Uterus (tissue), 4 donors: ENCODE measurements around the gene HS6ST1. TPM values are rescaled to one million over a fixed set of nuclear protein-coding genes. Genes with fewer than 3 reads are reported as not detected.

ENCODE experiments used
- DNase-seq, 2 donors: peaks; one replicate each; pipeline ENCODE4 v3.0.0-alpha.2; 2019 to 2020
- H3K27ac ChIP-seq, 2 donors: fragments of 200-600 bp; sonication (generic); 1 replicate in 1 of 2; 2 replicates in 1 of 2; pipeline ENCODE4 v1.5.1; 2016 to 2018
- H3K27me3 ChIP-seq, 2 donors: fragments of 200-600 bp; sonication (generic); one replicate each; pipeline ENCODE4 v1.5.1; 2018 to 2019; ENCODE audit warnings: control low read depth in 1 of 2
- H3K36me3 ChIP-seq, 2 donors: fragments of 200-600 bp; sonication (generic); one replicate each; pipeline ENCODE4 v1.5.1; 2019; ENCODE audit warnings: control low read depth in 1 of 2
- H3K4me1 ChIP-seq, 2 donors: fragments of 200-600 bp; sonication (generic); one replicate each; pipeline ENCODE4 v1.5.1; 2018 to 2019; ENCODE audit warnings: control low read depth in 1 of 2
- H3K4me3 ChIP-seq, 2 donors: fragments of 200-600 bp; sonication (generic); 1 replicate in 1 of 2; 2 replicates in 1 of 2; pipeline ENCODE4 v1.5.1; 2018 to 2019; ENCODE audit warnings: mild to moderate bottlenecking in 1 of 2
- H3K9me3 ChIP-seq, 2 donors: fragments of 200-600 bp; sonication (generic); one replicate each; pipeline ENCODE4 v1.5.1; 2019; ENCODE audit warnings: control low read depth in 1 of 2
- POLR2A ChIP-seq, 2 donors: fragments of 450-650 bp; IDR thresholded peaks; one replicate each; pipeline ENCODE4 v1.6.1; 2016; ENCODE audit warnings: antibody characterized with exemption in 2 of 2, mild to moderate bottlenecking in 1 of 2, moderate library complexity in 1 of 2
- intact Hi-C: fragments of 100-400 bp; cut with DNase I; formaldehyde crosslinking; loops from one replicate; pipeline ENCODE4 v1.15.1; 2023; ENCODE audit warnings: low total_unique reads
- total RNA-seq, 4 donors: library from RNA; depleted of rRNA in 3 of 4; stranded (reverse); fragments of >200 nt in 3 of 4; gene quantifications; one replicate each; pipeline versions ENCODE4 v1.1.0 to v1.2.4, GENCODE V29; 2014 to 2023
- TF ChIP-seq, protein P1 (sequence below), 4 experiments: fragments of 200-600 bp in 2 of 4; fragments of 450-650 bp in 2 of 4; sonication (generic) in 2 of 4; IDR thresholded peaks; one replicate each; pipeline ENCODE4 v1.5.1; 2016 to 2019; ENCODE audit warnings: antibody characterized with exemption in 4 of 4, mild to moderate bottlenecking in 2 of 4, moderate library complexity in 1 of 4
- donor health status: DM: yes; HTN: yes; CAD: no.

The HS6ST1 gene
- total RNA-seq, 4 donors from 2014 or later, result 22.7 to 198 (median 37.4) TPM

DNA sequence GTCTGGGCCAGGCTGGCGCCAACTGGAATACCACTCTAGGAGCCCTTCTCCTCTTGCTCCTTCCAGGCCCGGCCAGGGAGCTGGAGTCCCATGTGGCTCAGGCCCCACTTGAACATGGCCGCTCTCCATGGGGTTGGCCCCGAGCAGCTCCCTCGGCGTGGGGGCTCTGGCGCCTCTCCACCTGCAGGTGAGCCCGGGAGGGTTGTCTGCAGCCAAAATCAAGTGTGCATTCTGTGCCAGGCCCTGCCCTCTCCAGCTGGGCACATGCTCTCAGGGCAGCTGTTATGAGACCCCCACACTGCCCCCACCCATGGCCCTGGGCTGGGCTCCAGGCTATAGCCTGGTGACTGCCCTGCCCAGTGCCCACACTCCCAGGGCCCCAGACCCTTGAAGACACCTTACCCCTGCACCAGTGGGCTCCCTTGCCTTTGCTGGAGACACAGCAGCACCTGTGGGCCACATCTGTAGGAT is 45.8 kb upstream of the HS6ST1 start:
- intact Hi-C loops, result no loop called here
- Histone ChIP-seq H3K27ac (no peak overlapping the region), H3K27me3 (no peaks in the 10 kb centered on the region), H3K4me3 (no peak overlapping the region), H3K36me3 (no peaks in the 10 kb centered on the region), H3K9me3 (no peaks in the 10 kb centered on the region), H3K4me1 (no peaks in the 10 kb centered on the region)
- TF ChIP-seq POLR2A (IDR thresholded peaks at IDR 0.05), result no peak
- TF ChIP-seq, protein P1, sequence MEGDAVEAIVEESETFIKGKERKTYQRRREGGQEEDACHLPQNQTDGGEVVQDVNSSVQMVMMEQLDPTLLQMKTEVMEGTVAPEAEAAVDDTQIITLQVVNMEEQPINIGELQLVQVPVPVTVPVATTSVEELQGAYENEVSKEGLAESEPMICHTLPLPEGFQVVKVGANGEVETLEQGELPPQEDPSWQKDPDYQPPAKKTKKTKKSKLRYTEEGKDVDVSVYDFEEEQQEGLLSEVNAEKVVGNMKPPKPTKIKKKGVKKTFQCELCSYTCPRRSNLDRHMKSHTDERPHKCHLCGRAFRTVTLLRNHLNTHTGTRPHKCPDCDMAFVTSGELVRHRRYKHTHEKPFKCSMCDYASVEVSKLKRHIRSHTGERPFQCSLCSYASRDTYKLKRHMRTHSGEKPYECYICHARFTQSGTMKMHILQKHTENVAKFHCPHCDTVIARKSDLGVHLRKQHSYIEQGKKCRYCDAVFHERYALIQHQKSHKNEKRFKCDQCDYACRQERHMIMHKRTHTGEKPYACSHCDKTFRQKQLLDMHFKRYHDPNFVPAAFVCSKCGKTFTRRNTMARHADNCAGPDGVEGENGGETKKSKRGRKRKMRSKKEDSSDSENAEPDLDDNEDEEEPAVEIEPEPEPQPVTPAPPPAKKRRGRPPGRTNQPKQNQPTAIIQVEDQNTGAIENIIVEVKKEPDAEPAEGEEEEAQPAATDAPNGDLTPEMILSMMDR (IDR thresholded peaks at IDR 0.05), result no peak
- no peak for DNase-seq

DNA sequence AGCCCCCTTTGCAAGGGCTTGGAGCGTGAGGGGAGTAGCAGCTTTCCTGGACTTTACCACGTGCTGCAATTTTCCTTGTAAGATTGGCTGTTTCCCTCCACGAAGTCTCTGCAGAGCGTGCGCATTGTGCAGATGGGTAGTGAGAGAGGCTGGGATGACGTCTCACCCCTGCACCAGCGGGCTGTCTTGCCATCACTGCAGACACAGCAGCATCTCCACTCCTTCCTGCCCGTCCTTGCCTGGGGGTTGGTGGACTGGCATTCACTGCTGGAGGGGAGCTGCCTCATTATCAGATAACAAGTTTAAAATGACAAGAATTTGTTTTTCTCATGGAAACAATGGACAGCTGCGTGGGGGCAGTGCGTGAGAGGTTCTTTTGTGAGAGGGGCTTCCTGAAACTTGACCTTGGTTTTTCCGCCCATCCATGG is 45.3 kb upstream of the HS6ST1 start:
- H3K9me3 ChIP-seq, result no peaks in the 10 kb centered on the region
- no peak overlapping the region for H3K27ac ChIP-seq
- no peaks in the 10 kb centered on the region for H3K27me3 ChIP-seq
- TF ChIP-seq, protein P1 (IDR thresholded peaks at IDR 0.05), result no peak
- peak in 1 of 2 donors; percentile 7 for TF ChIP-seq POLR2A (IDR thresholded peaks at IDR 0.05)
- no peaks in the 10 kb centered on the region for H3K36me3 ChIP-seq
- intact Hi-C loops, result no loop called here
- H3K4me1 ChIP-seq, result no peaks in the 10 kb centered on the region
- H3K4me3 ChIP-seq, result no peak overlapping the region
- no peak for DNase-seq

DNA sequence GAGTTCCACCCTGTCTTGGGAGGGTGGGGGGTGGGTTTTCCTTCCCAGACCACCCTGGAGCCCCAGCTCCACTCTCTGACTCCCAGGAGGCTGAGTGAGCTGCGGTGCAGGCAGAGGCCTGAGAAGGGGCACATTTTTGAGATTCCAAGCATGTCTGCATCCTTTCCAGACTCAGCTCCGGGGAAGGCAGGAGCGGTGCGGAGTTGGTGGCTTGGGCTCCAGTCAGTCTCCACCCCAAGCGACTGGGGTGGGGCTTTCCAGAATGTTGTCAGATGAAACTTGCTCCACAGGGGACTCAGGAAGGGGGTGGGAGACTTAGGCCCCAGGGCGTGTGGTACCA is 44.2 kb upstream of the HS6ST1 start:
- Histone ChIP-seq H3K4me3 (no peak overlapping the region), H3K9me3 (no peaks in the 10 kb centered on the region), H3K36me3 (no peaks in the 10 kb centered on the region), H3K27me3 (no peaks in the 10 kb centered on the region), H3K27ac (peak overlapping the region in 1 of 2 donors; percentile 33), H3K4me1 (no peaks in the 10 kb centered on the region)
- no peak for DNase-seq
- intact Hi-C loops, result no loop called here
- TF ChIP-seq, protein P1 (IDR thresholded peaks at IDR 0.05), result no peak
- TF ChIP-seq POLR2A (IDR thresholded peaks at IDR 0.05), result no peak

DNA sequence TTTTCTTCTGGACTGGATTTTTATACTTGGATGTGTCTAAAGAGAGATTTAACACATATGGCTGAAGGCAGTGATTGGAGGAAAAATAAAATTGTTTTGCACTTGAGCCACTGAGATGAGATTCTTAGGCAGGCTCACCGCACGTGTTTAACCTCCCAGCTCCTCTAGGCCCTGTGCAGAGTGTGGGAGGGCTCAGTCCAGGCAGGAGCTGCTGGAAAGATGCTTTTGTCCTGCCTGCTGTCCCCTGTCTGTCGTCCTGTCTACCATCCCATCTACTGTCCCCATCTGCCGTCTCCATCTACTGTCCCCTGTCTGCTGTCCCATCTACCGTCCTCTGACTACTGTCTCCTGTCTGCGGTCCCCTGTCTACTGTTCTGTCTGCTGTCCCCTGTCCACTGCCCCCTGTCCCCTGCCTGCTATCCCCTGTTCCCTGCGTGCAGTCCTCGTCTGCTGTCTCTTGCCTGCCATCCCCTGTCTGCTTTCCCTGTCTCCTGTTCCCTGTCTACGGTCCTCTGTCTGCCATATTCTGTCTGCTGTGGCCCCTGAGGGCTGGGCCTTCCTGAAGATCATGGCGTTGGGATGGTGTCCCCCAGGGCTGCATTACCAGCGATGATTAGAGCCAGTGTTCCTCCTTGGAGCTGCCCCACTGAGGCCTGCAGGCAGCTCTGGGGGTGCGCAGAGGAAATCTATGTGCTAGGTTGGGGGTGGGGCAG is 43.7 kb upstream of the HS6ST1 start:
- Histone ChIP-seq H3K4me3 (no peak overlapping the region), H3K36me3 (no peaks in the 10 kb centered on the region), H3K4me1 (no peaks in the 10 kb centered on the region), H3K9me3 (no peaks in the 10 kb centered on the region), H3K27me3 (no peaks in the 10 kb centered on the region), H3K27ac (peak overlapping the region in 1 of 2 donors; percentile 33)
- intact Hi-C loops, result no loop called here
- no peak for TF ChIP-seq POLR2A (IDR thresholded peaks at IDR 0.05)
- TF ChIP-seq, protein P1 (IDR thresholded peaks at IDR 0.05), result no peak
- no peak for DNase-seq

DNA sequence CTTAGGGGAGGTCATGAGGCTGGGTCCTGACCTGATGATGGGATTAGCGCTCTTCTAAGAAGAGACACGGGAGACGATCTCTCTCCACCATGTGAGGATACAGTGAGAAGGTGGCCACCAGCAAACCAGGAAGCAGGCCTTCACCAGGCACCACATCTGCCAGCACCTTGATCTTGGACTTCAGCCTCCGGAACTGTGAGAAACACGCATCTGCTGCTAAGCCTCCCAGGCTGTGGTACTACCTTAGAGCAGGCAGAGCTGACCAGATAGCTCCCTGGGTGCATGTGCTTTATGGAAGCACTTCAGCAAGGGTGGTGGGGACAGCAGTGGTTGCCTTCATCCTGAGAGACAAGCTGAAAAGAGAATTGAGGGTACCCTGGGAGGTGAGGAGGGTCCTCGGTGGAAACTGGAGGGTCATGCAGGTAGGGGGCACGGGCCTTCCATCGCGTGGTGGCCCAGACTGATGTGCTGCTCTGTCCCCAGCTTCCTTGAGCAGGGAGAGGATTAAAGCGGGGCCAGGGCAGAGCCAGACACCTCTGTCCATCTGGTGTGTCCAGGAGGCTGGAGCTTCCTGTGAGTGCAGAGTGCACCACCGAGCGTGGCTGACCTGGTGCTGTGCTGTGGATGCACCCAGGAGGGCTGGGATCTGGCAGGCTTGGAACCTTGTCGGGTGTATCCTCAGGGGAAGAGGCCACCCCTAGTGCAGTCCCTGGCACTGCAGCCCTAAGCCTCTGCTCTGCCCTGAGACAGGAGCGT is 42.9 kb upstream of the HS6ST1 start:
- no peaks in the 10 kb centered on the region for H3K4me1 ChIP-seq
- intact Hi-C loops, result no loop called here
- no peak overlapping the region for H3K27ac ChIP-seq
- DNase-seq, result no peak
- H3K9me3 ChIP-seq, result no peaks in the 10 kb centered on the region
- no peaks in the 10 kb centered on the region for H3K27me3 ChIP-seq
- TF ChIP-seq POLR2A (IDR thresholded peaks at IDR 0.05), result no peak
- TF ChIP-seq, protein P1 (IDR thresholded peaks at IDR 0.05), result no peak
- H3K4me3 ChIP-seq, result no peak overlapping the region
- H3K36me3 ChIP-seq, result no peaks in the 10 kb centered on the region
